NCI-H69 (cell line): ENCODE results near the gene NPM1.
A peak's percentile ranks its signal among the peaks of the same experiment; 100 is the strongest.

Source experiments
- DNase-seq: peaks from one replicate; lab custom pipeline; 2025; lab: John Stamatoyannopoulos, UW

The NPM1 gene

GRCh38 chr5:171428168-171428696 is 40.6 kb downstream of the NPM1 start:
- DNase-seq, result no peak

- no peak for DNase-seq
These were observed 41.3 kb downstream of the NPM1 start for GRCh38 chr5:171428809-171429542.

- DNase-seq, result no peak
These were observed 41.9 kb downstream of the NPM1 start for GRCh38 chr5:171429543-171429910.

- no peak for DNase-seq
These were observed 43.7 kb downstream of the NPM1 start for GRCh38 chr5:171431251-171431777.

- DNase-seq, result no peak
These were observed 44.4 kb downstream of the NPM1 start for GRCh38 chr5:171432076-171432475.

- DNase-seq, result no peak
These were observed 45.1 kb downstream of the NPM1 start for GRCh38 chr5:171432583-171433351.

GRCh38 chr5:171433352-171433698 is 45.7 kb downstream of the NPM1 start:
- no peak for DNase-seq

- DNase-seq, result no peak
These were observed 46.5 kb downstream of the NPM1 start for GRCh38 chr5:171433982-171434676.

- no peak for DNase-seq
These were observed 47.2 kb downstream of the NPM1 start for GRCh38 chr5:171434874-171435273.

GRCh38 chr5:171435908-171436307 is 48.3 kb downstream of the NPM1 start:
- DNase-seq, result no peak

GRCh38 chr5:171436804-171437285 is 49.2 kb downstream of the NPM1 start:
- DNase-seq, result peak; percentile 21

- DNase-seq, result no peak
These were observed 49.7 kb downstream of the NPM1 start for GRCh38 chr5:171437286-171437821.

- no peak for DNase-seq
These were observed 51.1 kb downstream of the NPM1 start for GRCh38 chr5:171438738-171439137.

- DNase-seq, result no peak
These were observed 53.7 kb downstream of the NPM1 start for GRCh38 chr5:171441246-171441791.

- no peak for DNase-seq
These were observed 54.8 kb downstream of the NPM1 start for GRCh38 chr5:171442287-171443042.

- DNase-seq, result no peak
These were observed 56.9 kb downstream of the NPM1 start for GRCh38 chr5:171444582-171444981.

- no peak for DNase-seq
These were observed 58.2 kb downstream of the NPM1 start for GRCh38 chr5:171445644-171446516.

- no peak for DNase-seq
These were observed 59.6 kb downstream of the NPM1 start for GRCh38 chr5:171447226-171447625.

GRCh38 chr5:171449426-171449825 is 61.8 kb downstream of the NPM1 start:
- no peak for DNase-seq
